Measurements from ENCODE around the gene THOC2. TPM values are rescaled to one million over a fixed set of nuclear protein-coding genes. Genes with fewer than 3 reads are reported as not detected.
"Not testable (repeated sequence)": the region's sequence is repeated elsewhere in the genome, so short reads cannot be mapped to it uniquely, and the experiment has no call there.

THOC2 gene
- total RNA-seq, 1 experiment from 2014 or later: 30.6 TPM

DNA sequence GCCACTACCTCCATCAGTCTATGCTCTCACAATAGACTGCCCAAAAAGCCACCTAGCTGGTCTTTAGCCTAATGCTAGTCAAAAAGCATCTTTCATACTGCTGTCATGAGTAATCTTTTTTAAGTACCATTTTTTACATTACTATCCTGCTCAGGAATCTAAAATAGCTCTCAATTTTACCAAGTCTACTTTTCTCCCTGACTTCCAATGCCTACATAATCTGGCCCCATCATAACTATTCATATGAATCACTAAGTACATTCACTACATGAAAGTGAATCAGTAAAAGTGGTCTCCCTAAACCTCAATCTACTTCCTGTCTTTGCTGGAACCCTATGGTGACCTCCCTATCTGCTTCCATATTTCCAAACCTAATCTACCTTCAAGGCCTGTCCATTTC, 105.9 kb downstream of the THOC2 start:
- Histone ChIP-seq H3K27me3 (no peaks in the 10 kb centered on the region), H3K9me3 (no peaks in the 10 kb centered on the region), H3K36me3 (peaks cover 48% of the 10 kb centered on the region), H3K4me3 (no peak overlapping the region)
- no peak for DNase-seq

DNA sequence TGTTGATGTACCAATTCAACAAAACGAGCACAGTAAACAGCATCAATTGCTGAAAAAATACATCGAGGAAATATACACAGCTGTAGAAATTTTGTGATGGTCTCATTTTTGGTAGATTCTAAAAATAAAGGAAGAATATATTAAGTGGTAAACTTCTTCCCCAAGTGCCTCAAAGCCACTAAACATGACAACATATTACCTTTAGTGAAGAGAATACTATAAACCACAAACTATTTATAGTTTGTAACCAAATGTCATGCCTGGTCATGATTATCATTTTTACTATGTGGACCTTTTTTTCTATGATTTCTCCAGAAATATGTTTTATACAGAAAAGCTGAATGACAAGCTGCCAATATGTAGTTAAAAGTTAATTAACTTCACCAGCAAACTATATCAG, 106.9 kb downstream of the THOC2 start:
- DNase-seq: no peak
- peaks cover 41% of the 10 kb centered on the region for H3K36me3 ChIP-seq
- H3K4me3 ChIP-seq: no peak overlapping the region
- no peaks in the 10 kb centered on the region for H3K9me3 ChIP-seq
- H3K27me3 ChIP-seq: no peaks in the 10 kb centered on the region

DNA sequence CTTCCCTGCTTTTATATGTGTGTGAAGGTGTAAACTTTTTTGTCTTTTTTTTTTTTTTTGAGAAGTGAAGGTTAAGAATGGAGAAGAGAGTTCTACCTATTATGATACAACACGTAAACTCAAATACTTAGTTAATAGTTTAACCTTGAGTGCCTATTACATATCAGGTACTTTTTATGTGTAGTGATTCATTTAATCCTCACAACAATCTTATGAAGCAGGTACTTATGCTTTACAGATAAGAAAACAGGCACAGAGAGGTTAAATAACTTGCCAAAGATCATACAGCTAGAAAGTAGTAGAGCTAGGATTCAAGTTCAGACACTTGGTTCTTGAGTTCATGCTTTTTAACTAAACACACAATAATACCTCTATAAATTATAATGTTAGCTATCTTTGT, 107.4 kb downstream of the THOC2 start:
- DNase-seq: no peak
- Histone ChIP-seq H3K27me3 (no peaks in the 10 kb centered on the region), H3K4me3 (no peak overlapping the region), H3K36me3 (peaks cover 43% of the 10 kb centered on the region), H3K9me3 (no peaks in the 10 kb centered on the region)

DNA sequence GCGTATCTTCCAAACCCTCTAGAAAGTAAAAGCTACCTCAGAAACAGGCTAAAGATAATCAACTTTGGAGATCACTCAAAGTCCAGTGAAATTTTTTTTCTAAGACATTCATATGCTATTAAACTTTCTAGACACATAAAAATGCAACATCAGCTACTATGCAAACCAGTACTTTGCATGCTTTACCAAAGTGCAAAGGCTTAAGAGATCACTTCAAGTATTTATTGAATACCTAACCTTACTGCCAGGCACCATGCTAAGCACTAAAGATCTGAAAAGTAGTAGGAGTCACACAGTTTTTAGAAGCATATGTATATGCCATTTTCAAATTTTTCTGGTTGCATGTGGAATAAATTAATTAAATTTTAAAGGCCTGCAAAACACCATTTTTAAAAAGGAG, 115.8 kb downstream of the THOC2 start:
- DNase-seq: no peak
- Histone ChIP-seq H3K36me3 (peaks cover 31% of the 10 kb centered on the region), H3K4me3 (no peak overlapping the region), H3K9me3 (no peaks in the 10 kb centered on the region), H3K27me3 (no peaks in the 10 kb centered on the region)

DNA sequence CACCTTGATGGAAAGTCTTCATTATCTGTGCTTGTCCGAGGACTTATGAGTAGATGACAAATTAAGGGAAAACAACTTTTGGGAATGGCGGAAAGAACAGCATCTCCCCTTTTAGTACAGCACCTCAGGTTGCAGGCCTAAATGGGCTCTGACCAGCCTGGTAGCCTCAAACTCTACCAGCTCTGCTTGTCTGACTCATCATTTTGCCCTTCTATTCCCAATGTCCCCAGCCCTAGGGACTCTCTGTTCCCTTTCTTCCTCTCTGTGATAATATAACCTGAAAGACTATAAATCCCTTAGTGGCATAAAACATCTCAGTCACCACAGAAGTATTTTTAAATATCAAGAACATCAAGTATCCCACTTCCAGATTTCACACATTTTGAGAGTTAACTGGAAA, 121.9 kb downstream of the THOC2 start:
- Histone ChIP-seq H3K9me3 (no peaks in the 10 kb centered on the region), H3K36me3 (peaks cover 21% of the 10 kb centered on the region), H3K27me3 (no peaks in the 10 kb centered on the region), H3K4me3 (no peak overlapping the region)
- DNase-seq: no peak

DNA sequence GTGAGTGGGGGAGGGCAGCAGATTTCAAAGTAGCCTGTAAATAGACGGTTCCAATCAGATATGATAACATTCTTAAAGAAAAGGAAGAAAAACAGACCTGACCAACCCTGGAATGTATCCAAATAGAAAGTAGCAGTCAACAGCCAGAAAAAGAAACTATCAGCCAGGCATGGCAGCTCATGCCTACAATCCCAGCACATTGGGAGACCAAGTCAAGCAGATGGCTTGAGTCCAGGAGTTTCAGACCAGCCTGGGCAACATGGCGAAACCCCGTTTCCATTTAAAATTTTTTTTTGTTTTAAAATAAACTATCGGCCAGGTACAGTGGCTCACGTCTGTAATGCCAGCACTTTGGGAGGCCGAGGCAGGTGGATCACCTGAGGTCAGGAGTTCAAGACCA, 125.0 kb downstream of the THOC2 start:
- H3K36me3 ChIP-seq: peaks cover 21% of the 10 kb centered on the region
- no peak overlapping the region for H3K4me3 ChIP-seq
- DNase-seq: no peak
- H3K27me3 ChIP-seq: no peaks in the 10 kb centered on the region
- H3K9me3 ChIP-seq: no peaks in the 10 kb centered on the region

DNA sequence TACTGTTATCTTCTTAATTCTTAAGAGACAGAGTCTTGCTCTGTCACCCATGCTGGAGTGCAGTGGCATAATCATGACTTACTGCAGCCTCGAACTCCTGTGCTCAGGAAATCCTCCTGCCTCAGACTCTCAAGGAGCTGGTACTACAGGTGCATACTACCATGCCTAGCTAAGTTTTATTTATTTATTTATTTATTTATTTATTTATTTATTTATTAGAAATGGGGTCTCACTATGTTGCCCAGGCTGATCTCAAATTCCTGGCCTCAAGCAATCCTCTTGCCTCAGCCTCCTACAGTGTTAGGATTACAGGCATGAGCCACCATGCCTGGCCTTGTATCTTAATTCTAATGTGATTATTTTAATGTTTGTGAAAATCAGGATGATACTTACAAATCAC, 125.6 kb downstream of the THOC2 start:
- Histone ChIP-seq H3K9me3 (no peaks in the 10 kb centered on the region), H3K4me3 (no peak overlapping the region), H3K27me3 (no peaks in the 10 kb centered on the region), H3K36me3 (peaks cover 21% of the 10 kb centered on the region)
- DNase-seq: no peak

DNA sequence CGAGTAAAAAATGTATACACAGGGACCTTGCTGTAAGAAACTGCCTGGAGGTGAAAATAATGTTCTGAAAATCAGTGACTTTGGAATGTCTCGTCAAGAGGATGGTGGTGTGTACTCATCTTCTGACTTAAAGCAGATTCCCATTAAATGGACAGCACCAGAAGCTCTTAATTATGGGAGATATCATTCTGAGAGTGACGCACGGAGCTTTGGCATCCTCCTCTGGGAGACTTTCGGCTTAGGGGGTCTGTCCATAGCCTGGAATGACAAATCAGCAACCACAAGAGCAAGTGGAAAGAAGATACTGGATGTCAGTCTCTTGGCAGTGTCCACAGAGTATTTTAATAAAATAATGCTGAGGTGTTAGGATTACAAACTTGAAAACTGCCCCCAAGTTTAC, 129.4 kb downstream of the THOC2 start:
- H3K9me3 ChIP-seq: no peaks in the 10 kb centered on the region
- H3K27me3 ChIP-seq: no peaks in the 10 kb centered on the region
- DNase-seq: no peak
- H3K4me3 ChIP-seq: no peak overlapping the region
- H3K36me3 ChIP-seq: peaks cover 8% of the 10 kb centered on the region

DNA sequence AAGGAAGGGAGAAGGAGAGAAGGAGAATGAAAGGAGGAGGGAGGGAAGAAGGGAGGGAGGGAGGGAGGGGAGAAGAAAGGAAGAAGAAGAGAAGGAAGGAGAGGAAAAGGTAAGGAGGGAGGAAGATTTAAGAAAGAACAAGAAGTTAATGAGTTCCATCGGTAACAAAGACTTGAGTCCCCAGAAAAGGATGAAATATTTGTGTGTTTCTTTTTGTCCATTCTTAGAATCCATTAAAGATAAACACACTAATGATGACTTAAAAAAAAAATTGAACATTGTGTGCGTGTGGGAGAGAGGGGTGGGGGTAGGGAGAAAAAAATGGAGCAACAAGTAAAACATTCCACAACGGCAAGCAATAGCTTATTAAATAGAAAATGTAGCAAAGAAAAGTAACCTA, 131.4 kb downstream of the THOC2 start:
- H3K4me3 ChIP-seq: no peak overlapping the region
- no peaks in the 10 kb centered on the region for H3K9me3 ChIP-seq

DNA sequence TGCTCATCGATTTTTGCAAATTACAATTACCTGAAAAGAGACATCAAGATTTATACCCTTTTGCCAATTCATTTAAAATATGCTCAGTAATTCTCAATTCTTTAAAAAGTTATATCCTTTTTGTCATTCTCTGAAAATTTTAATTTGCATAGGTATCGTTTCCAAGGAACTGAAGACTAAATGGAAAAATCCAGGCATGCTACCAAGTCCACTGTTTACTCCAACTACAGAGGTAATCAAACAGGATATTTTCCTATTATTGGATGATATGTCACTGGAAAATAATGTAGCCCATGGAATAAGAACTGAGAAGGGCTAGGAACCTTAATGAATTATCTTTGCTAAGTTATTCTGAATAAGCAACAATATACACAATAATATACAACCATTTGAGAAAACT, 132.7 kb downstream of the THOC2 start:
- Histone ChIP-seq H3K27me3 (no peaks in the 10 kb centered on the region), H3K36me3 (peaks cover 6% of the 10 kb centered on the region), H3K9me3 (no peaks in the 10 kb centered on the region), H3K4me3 (no peak overlapping the region)
- DNase-seq: no peak

More for the DNA sequence above, 131.4 kb downstream of the THOC2 start:
- Histone ChIP-seq H3K27me3 (no peaks in the 10 kb centered on the region), H3K36me3 (peaks cover 8% of the 10 kb centered on the region)
- DNase-seq: no peak

DNA sequence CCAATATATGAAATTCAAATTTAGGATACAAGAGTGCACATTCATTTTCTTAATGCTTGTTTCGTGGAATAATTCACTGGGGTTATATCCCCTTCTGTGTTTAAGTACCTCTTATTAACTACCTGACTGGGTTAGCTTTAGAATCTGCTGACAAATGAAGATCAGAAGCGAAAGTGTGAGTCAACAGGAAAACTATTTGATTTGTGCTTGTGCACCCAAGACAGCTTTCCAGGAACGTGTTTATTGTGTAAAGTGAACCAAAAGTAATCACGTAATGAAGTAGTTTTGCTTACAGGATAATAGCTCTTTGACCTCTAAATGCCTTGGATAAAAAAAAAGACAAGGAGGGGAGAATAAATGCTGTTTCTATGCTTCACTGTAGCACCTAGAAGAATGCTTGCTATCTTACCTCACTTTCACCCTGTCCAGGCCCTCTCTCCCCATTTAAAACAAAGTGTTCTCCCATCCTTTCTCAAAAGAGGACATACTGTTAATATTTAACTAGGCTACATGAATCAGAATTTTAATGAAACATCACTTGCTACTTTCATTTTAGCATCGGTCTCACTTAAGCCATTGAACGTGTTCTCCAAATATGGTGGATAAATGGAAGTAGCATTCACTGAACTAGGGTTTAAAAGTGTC, 141.9 kb downstream of the THOC2 start:
- no peak overlapping the region for H3K4me3 ChIP-seq
- H3K36me3 ChIP-seq: no peaks in the 10 kb centered on the region
- H3K9me3 ChIP-seq: no peaks in the 10 kb centered on the region
- H3K27me3 ChIP-seq: no peaks in the 10 kb centered on the region
- no peak for DNase-seq

DNA sequence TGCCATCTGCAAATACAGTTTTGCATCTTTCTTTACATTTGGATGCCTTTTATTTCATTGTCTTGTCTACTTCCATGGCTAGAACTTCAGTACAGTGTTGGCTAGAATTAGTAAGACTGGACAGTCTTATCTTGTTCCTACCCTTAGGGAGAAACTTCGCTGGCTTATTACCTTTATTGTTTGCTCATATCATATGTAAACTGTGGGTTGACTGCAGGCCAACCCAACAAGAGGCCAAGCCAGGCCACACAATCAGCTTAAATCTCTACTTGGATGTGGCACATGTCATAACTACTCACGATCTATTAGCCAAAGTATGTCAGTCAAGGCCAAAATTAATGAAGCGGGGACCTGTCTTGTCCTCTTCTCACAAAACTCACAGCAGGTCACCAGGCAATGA, 144.1 kb downstream of the THOC2 start:
- Histone ChIP-seq H3K27me3 (no peaks in the 10 kb centered on the region), H3K36me3 (no peaks in the 10 kb centered on the region), H3K9me3 (no peaks in the 10 kb centered on the region), H3K4me3 (no peak overlapping the region)
- no peak for DNase-seq

DNA sequence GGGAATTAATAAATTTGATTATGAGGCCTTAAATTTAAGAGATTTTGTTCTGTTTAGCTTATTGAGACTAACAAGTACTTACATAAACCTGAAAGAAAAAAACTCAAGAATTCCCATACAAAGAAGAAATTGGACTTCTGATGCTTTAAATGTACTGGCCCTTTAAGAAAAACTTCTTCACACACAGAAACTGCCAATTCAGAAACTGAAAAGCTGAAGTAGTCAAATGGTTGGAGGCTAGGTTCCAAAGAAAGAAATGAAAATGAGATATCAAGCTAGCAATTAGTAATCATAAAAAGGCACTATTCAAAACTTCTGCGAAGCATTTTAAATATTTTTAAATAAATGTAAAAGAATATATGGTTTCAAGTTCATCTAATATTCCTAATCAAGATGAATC, 151.3 kb downstream of the THOC2 start:
- Histone ChIP-seq H3K27me3 (no peaks in the 10 kb centered on the region), H3K9me3 (no peaks in the 10 kb centered on the region), H3K36me3 (no peaks in the 10 kb centered on the region), H3K4me3 (no peak overlapping the region)
- no peak for DNase-seq

DNA sequence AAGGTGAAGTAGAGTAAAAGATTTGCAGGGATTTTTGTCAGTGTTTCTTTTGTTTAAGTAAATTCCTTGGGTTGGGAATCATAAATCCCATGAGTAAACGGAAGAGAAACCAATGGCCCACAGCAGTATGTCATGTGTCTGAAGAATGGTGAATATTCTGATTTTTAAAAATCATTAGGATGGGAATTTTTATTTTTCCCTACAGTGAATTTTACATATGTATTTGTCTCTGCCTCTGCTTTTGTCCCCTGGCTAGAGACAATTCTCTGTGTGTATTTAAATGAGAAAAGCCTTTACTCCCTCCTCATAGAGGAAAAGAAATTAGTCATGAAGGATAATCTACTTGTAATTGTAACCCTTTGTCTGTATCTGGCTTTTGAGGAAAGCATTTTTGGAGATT, 152.1 kb downstream of the THOC2 start:
- no peaks in the 10 kb centered on the region for H3K36me3 ChIP-seq
- no peak for DNase-seq
- H3K9me3 ChIP-seq: no peaks in the 10 kb centered on the region
- no peak overlapping the region for H3K4me3 ChIP-seq
- H3K27me3 ChIP-seq: no peaks in the 10 kb centered on the region

DNA sequence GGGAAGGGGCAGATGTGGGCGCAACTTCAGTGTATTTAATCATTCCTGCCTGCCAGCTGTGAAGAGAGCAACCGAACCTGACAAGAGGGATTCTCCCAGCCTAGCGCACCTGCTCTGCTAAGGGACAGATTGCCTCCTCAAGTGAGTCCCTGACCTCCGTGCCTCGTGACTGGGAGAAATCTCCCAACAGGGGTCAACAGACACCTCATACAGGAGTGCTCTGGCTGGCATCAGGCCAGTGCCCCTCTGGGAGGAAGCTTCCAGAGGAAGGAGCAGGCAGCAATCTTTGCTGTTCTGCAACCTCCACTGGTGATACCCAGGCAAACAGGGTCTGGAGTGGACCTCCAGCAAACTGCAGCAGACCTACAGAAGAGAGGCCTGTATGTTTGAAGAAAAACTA, 158.8 kb downstream of the THOC2 start:
- DNase-seq, H3K27me3 ChIP-seq, H3K9me3 ChIP-seq, H3K36me3 ChIP-seq, H3K4me3 ChIP-seq: not testable (repeated sequence)

DNA sequence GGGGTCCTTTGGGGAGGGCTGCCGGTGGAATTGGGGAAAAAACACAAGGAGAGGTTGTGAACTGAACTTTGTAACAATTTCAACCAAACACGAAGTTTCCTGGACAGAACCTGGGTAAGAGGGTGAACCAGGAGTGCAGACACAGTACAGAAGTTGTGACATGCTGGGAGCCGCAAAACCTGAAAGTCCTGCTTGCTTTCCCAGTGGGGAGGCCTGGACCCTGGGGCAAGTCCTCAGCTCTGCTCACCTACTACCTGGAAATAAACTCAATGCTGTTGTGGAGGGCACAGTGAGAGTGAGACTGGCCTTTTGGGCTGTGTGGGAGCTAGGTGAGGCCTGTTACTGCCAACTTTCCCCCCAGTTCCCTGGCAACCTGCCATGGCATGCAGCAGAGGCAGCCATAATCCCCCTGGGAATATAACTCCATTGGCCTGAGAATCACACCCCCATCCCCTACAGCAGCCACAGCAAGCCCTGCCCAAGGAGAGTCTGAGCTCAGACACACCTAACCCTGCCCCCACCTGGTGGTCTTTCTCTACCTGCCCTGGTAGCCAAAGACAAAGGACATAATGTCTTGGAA, 162.8 kb downstream of the THOC2 start:
- no peak overlapping the region for H3K4me3 ChIP-seq

DNA sequence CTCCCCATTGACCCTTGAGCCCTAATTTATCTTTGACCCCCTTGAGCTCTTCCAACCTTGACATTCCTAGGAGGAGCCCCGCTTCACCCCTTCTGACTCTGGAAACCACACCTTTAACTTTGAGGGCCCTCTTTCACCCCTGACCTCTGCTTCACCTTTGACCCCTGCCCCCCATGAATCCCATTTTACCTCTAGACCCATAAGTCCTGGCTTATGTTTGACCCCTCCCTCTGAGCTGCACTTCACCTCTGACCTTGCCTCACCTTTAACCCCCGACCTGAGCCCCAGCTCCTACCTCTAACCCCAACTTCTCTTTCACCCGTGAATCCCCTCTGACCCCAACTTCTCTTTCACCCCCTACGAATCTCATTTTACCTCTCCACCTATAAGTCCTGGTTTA, 169.7 kb downstream of the THOC2 start:
- Histone ChIP-seq H3K9me3 (no peaks in the 10 kb centered on the region), H3K36me3 (no peaks in the 10 kb centered on the region), H3K4me3 (no peak overlapping the region), H3K27me3 (no peaks in the 10 kb centered on the region)
- DNase-seq: no peak

More for the DNA sequence above, 162.8 kb downstream of the THOC2 start:
- H3K27me3 ChIP-seq: no peaks in the 10 kb centered on the region
- H3K9me3 ChIP-seq: no peaks in the 10 kb centered on the region
- no peaks in the 10 kb centered on the region for H3K36me3 ChIP-seq
- DNase-seq: no peak

DNA sequence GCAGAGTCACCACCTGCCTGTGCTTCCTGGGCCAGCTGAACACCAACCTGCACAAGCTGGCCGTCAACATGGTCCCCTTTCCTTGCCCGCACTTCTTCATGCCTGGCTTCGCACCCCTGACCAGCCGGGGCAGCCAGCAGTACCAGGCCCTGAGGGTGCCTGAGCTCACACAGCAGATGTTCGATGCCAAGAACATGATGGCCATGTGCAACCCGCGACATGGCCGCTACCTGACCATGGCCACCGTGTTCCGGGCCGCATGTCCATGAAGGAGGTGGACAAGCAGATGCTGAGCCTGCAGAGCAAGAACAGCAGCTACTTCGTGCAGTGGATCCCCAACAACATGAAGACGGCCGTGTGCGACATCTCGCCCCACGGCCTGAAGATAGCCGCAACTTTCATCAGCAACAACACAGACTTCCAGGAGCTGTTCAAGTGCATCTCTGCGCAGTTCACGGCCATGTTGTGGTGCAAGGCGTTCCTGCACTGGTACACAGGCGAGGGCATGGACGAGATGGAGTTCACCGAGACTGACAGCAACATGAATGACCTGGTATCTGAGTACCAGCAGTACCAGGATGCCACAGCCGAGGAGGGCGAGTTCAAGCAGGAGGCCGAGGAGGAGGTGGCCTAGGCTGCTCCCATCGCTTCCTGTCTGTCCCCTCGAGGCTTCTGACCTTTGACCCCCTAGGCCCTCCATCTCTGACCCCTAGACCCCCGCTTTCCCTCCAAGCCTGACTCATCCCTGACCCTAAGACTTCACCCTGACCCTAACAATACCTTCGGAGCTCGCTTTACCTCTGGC, 170.3 kb downstream of the THOC2 start:
- DNase-seq: no peak
- Histone ChIP-seq H3K9me3 (no peaks in the 10 kb centered on the region), H3K4me3 (no peak overlapping the region), H3K36me3 (no peaks in the 10 kb centered on the region), H3K27me3 (no peaks in the 10 kb centered on the region)

All from MG63 (cell line).